Colonic mucosa (tissue), 4 donors: ENCODE results near the gene GGTLC2. TPM values are rescaled to one million over a fixed set of nuclear protein-coding genes. Genes with fewer than 3 reads are reported as not detected.
"Not testable (repeated sequence)": the region's sequence is repeated elsewhere in the genome, so short reads cannot be mapped to it uniquely, and the experiment has no call there.

Experiments
- DNase-seq: peaks from one replicate; pipeline ENCODE4 v3.0.0-alpha.2; 2020
- H3K27ac ChIP-seq: fragments of 200-600 bp; one replicate; pipeline ENCODE4 v1.8.0; 2021
- H3K27me3 ChIP-seq: fragments of 200-600 bp; one replicate; pipeline ENCODE4 v1.8.0; 2021
- H3K36me3 ChIP-seq: fragments of 200-600 bp; one replicate; pipeline ENCODE4 v1.8.0; 2021
- H3K4me1 ChIP-seq: fragments of 200-600 bp; one replicate; pipeline ENCODE4 v1.8.0; 2021; ENCODE audit warnings: mild to moderate bottlenecking
- H3K4me3 ChIP-seq: fragments of 200-600 bp; one replicate; pipeline ENCODE4 v1.8.0; 2021
- H3K9ac ChIP-seq, 2 donors: one replicate each; pipeline ENCODE4 v1.7.0; 2013; ENCODE audit warnings: control low read depth in 2 of 2, low read depth in 2 of 2, low read length in 2 of 2
- H3K9me3 ChIP-seq: fragments of 200-600 bp; one replicate; pipeline ENCODE4 v1.8.0; 2021
- intact Hi-C: fragments of 100-400 bp; cut with DNase I; formaldehyde crosslinking; loops from one replicate; pipeline ENCODE4 v1.14.1; 2022
- total RNA-seq, 2 donors: library from RNA; stranded (reverse); fragmentation: NEBNext Ultra II Directional in 1 of 2; extraction: Animal tissue kit (Norgen Biotek cat#: 25700) in 1 of 2; gene quantifications; one replicate each; pipeline ENCODE4 v1.2.1, GENCODE V29; 2021
- TF ChIP-seq, protein P1 (sequence below): fragments of 200-600 bp; IDR thresholded peaks from one replicate; pipeline ENCODE4 v1.8.0; 2022; ENCODE audit warnings: antibody characterized with exemption, mild to moderate bottlenecking
- donor health status: healthy.
- donor health status: DM: no; HTN: no; CAD: no.
- donor health status: DM: no; HTN: no; CAD: no.

GGTLC2 gene
- total RNA-seq, 2 donors from 2014 or later = not detected

DNA sequence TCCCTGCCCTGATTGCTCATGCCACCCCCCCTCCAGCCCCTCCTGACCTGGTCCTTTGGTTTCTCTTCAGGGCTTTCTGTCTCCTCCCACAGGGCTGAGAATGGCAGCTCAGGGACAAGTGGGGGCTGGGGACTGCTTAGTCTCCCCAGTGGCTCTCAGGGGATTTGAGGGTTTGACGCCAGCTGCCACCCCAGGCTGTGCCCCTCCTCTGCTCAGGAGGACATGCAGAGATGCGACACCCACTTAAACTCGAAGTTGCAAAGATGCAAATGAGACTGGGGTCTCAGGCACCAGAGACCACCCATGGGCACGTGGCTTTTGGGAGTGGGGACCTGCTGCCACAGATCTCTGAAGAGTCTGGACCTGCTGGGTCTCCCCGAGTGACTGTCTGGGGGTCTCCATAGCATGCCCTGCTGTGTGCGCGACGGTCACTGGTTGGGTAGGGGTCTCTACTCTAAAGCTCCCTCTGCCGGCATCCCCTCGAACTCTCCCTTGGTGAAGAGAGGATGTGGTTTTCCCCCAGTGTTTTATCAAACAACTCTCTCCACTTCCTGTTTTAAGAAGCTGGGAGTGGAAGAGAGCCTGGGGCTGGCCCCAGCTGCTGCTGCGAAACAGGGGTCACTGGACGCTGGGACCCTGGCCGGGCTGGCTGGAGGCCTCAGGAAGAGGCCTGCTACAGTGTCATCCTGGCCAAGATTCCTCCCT, 9.4 kb downstream of the GGTLC2 start:
- H3K27me3 ChIP-seq, H3K9ac ChIP-seq, intact Hi-C loops, H3K4me1 ChIP-seq, H3K36me3 ChIP-seq, H3K9me3 ChIP-seq, DNase-seq, H3K4me3 ChIP-seq, H3K27ac ChIP-seq: not testable (repeated sequence)

GRCh38 chr22:22655452-22656290, 11.3 kb downstream of the GGTLC2 start:
- Histone ChIP-seq H3K4me1 (no peaks in the 10 kb centered on the region), H3K36me3 (no peaks in the 10 kb centered on the region), H3K27ac (no peak overlapping the region), H3K9me3 (no peaks in the 10 kb centered on the region), H3K9ac (no peak overlapping the region), H3K4me3 (no peak overlapping the region), H3K27me3 (no peaks in the 10 kb centered on the region)
- TF ChIP-seq, protein P1, sequence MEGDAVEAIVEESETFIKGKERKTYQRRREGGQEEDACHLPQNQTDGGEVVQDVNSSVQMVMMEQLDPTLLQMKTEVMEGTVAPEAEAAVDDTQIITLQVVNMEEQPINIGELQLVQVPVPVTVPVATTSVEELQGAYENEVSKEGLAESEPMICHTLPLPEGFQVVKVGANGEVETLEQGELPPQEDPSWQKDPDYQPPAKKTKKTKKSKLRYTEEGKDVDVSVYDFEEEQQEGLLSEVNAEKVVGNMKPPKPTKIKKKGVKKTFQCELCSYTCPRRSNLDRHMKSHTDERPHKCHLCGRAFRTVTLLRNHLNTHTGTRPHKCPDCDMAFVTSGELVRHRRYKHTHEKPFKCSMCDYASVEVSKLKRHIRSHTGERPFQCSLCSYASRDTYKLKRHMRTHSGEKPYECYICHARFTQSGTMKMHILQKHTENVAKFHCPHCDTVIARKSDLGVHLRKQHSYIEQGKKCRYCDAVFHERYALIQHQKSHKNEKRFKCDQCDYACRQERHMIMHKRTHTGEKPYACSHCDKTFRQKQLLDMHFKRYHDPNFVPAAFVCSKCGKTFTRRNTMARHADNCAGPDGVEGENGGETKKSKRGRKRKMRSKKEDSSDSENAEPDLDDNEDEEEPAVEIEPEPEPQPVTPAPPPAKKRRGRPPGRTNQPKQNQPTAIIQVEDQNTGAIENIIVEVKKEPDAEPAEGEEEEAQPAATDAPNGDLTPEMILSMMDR = no peak
- DNase-seq = no peak
- intact Hi-C loops = no loop called here

DNA sequence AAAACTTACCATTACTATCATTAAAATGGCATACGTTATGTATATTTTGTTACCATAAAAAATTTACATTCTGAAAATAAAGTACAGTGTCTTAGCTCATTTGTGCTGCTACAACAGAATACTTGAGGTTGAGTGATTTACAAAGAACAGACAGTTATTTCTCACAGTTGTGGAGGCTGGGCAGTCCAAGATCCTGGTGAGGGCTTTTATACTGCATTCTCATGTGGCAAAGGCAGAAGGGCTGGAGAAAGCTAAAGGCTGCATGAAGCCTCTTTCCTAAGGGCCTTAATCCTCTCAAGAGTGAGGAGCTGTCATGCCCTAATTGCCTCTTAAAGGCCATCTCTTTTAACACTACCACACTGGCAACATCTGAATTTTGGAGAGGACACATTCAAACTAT, 13.3 kb downstream of the GGTLC2 start:
- H3K9ac ChIP-seq = no peak overlapping the region
- TF ChIP-seq, protein P1 = no peak
- H3K9me3 ChIP-seq = no peaks in the 10 kb centered on the region

GRCh38 chr22:22661275-22661674, 16.9 kb downstream of the GGTLC2 start:
- Histone ChIP-seq H3K9me3 (no peaks in the 10 kb centered on the region), H3K27ac (no peak overlapping the region), H3K4me1 (no peaks in the 10 kb centered on the region), H3K4me3 (no peak overlapping the region), H3K27me3 (no peaks in the 10 kb centered on the region), H3K36me3 (no peaks in the 10 kb centered on the region), H3K9ac (no peak overlapping the region)
- DNase-seq = no peak
- intact Hi-C loops = no loop called here
- TF ChIP-seq, protein P1 = no peak

More for the DNA sequence above, 13.3 kb downstream of the GGTLC2 start:
- DNase-seq = no peak
- Histone ChIP-seq H3K4me3 (no peak overlapping the region), H3K4me1 (no peaks in the 10 kb centered on the region), H3K27me3 (no peaks in the 10 kb centered on the region), H3K36me3 (no peaks in the 10 kb centered on the region), H3K27ac (no peak overlapping the region)
- intact Hi-C loops = no loop called here

- Histone ChIP-seq H3K4me3 (no peak overlapping the region), H3K27me3 (no peaks in the 10 kb centered on the region), H3K9me3 (no peaks in the 10 kb centered on the region), H3K27ac (no peak overlapping the region), H3K36me3 (no peaks in the 10 kb centered on the region), H3K9ac (no peak overlapping the region), H3K4me1 (no peaks in the 10 kb centered on the region)
- no peak for DNase-seq
- TF ChIP-seq, protein P1 = no peak
- intact Hi-C loops = no loop called here
These were observed 17.7 kb downstream of the GGTLC2 start for GRCh38 chr22:22662095-22662494.
